HCEC 1CT (cell line): ENCODE results near the gene ACACA.

Source experiments
- DNase-seq: peaks from one replicate; pipeline ENCODE4 v3.0.0-alpha.2; 2017

Gene ACACA

DNA sequence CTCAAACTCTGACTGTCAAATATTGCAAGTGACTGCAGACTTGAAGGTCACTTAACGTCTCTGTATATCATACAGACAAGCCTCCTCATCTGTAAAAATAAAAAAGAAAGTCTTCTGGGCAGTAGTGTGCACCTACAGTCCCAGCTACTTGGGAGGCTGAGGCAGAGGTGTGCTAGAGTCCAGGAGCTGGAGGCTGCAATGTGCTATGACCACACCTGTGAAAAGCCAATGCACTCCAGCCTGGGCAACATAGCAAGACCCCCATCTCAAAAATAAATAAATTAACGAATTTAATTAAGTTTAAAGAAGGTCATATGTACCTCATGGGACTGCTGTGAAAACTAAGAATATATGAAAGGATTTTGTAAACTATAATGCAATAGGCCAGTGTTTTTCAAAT lies 65.8 kb downstream of the ACACA start:
- no peak for DNase-seq

- DNase-seq = no peak
Observed at GRCh38 chr17:37339321-37339720, 67.3 kb downstream of the ACACA start.

DNA sequence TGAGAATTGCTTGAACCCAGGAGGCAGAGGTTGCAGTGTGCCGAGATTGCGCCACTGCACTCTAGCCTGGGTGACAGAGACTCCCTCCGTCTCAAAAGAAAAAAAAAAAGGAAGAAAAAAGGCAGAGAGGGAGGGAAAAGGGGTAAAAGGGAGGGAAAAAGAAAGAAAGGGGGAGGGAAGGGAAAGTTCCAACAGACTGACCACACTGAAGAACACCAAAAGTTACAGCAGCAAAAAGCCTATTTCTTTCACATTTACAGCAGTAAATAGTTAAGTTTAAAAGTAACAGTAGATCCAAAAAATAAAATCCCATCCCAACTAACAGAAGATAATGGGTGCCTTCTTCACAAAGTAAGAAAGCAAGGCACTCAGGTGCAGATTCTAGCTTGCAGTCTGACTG lies 67.8 kb downstream of the ACACA start:
- DNase-seq = no peak

GRCh38 chr17:37327341-37328090 lies 79.1 kb downstream of the ACACA start:
- peak; percentile 93 for DNase-seq

GRCh38 chr17:37322826-37323561 lies 83.6 kb downstream of the ACACA start:
- no peak for DNase-seq

GRCh38 chr17:37322106-37322505 lies 84.5 kb downstream of the ACACA start:
- DNase-seq = no peak

DNA sequence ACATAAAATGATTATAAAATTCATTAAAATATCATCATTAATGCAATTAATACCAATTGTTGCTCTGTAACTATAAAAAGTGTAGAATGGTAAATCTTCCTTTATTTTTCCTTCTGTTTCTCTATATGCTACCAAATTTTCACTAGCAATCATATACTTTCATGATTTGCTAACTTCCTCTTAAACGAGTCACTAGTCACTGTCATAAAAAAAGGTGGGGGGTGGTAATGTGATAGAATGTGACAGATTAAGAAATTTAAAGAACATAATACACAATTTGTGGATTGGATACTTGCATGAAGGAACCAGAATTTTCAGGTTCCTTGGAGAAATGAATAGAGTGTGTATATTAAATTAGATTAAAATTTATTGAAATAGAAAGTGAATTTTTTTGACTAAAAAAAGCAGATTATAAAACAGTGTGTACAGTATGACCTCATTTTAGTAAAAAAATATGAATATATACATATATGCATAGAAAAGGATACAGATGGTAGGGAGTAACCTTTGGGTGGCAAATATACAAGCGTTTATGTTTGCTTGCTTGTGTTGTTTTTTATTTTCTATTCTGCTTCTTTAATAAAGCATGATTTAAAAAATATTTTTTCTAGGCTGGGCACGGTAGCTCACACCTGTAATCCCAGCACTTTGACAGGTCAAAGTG lies 87.6 kb downstream of the ACACA start:
- no peak for DNase-seq

DNA sequence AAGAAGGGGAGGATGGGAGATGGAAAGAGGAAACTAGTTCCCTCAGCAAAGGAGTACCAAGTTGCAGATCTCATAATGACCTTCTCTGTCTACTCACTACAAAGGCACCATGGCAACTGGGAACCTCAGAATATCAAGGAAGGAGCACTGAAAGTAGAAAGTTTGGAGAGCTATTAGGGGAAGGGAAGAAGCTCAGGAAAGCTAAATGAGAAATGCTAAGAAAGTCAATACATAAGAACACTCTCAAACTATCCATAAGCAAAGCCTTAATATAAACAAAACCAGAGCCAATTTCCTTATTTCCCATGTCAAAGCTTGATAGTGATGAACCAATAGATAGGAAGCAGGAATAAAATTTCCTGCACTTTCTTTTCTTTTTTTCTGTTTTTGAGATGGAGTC lies 88.8 kb downstream of the ACACA start:
- no peak for DNase-seq

GRCh38 chr17:37315601-37316000 lies 91.0 kb downstream of the ACACA start:
- DNase-seq = no peak

- DNase-seq = no peak
Observed at GRCh38 chr17:37312137-37312923, 94.3 kb downstream of the ACACA start.

DNA sequence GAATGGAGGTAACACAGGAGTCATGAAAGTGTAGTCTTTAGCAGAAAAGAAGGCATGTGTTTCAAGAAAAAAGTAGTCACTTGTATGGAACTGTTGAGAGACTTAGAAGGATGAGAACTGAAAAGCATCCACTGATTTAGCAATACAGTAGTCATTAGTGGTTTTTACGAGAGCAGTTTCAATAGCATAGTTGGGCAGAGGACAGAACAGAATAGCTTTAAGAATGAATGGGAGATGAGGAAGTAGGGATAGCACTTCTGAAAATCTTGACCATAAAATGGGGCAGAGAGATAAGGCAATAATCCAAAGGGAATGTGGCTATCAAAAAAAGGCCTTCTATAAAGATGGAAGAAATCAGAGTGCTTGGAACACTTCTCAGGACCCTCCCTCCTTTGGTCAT lies 95.7 kb downstream of the ACACA start:
- no peak for DNase-seq

DNA sequence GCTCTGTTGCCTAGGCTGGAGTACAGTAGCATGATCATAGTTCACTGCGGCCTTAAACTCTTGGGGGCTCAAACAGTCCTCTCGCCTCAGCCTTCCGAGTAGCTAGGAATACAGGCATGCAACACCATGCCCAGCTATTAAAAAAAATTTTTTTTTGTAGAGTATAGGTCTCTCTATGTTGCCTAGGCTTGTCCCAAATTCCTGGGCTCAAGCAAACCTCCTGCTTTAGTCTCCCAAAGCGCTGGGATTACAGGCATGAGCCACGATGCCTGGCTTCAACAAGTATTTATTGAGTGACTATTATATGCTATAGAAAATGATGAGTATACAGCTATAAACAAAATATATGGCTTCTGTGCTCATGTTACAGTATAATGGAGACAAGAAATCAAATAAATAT lies 97.6 kb downstream of the ACACA start:
- no peak for DNase-seq

- no peak for DNase-seq
Observed at GRCh38 chr17:37305406-37305905, 101.2 kb downstream of the ACACA start.

DNA sequence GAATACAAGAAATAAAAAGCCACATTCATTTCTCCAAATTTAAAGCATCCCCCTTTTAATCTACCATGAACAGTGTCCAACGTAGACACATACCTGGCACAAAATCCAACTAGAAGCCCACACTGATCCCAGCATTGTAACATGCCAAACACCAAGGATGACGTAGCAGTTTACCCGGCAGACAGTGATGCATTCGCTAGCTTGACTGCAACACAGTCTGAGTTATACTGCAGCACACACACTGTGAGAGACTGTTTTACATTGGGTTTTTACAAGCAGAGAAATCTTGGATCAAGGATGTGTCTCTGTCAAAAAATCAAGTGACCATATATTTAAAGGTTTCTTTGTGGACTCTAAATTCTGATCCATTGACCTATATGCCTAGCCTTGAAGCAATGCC lies 105.3 kb downstream of the ACACA start:
- no peak for DNase-seq

- no peak for DNase-seq
Observed at GRCh38 chr17:37300683-37301082, 106.0 kb downstream of the ACACA start.

GRCh38 chr17:37299257-37299980 lies 107.2 kb downstream of the ACACA start:
- no peak for DNase-seq

DNA sequence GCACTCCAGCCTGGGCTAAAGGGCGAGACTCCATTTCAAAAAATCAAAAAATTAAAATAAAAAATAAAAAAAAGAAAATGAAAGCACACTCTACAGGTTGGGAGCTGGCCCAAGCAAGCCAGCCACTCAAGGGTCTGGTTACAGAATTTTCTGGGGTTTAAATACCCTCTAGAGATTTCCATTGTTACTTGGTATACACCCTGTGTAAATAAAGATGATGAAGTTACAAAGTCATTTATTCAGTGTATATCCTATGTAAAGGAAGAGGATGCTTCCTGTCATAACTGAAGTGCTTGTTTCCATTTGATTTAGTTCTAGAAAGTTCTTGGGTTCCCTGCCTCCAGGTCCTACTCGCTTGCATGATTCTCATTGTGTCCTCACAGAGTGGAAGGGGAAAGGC lies 110.7 kb downstream of the ACACA start:
- no peak for DNase-seq

DNA sequence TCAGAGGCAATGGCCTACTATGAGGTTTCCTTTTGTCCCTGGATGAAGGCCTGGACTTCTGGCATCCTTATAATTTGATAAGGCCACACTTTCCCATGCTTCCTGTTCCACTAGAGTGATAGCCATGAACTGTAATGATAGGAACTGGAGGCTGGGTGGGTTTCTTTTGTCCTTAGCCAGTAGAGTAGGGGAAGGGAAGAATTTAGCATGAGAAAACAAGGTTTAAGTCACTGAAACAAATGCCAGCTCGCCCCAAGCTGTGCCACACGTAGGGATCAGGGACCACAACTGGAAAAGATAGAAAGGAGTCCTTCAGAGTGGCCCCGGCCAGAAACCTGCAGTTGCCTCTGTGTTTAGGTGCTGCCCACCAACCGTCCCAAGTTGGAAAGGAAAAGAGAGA lies 111.7 kb downstream of the ACACA start:
- no peak for DNase-seq

GRCh38 chr17:37293770-37294169 lies 112.9 kb downstream of the ACACA start:
- no peak for DNase-seq

- DNase-seq = no peak
Observed at GRCh38 chr17:37292429-37293139, 114.1 kb downstream of the ACACA start.

GRCh38 chr17:37291351-37291750 lies 115.3 kb downstream of the ACACA start:
- no peak for DNase-seq

DNA sequence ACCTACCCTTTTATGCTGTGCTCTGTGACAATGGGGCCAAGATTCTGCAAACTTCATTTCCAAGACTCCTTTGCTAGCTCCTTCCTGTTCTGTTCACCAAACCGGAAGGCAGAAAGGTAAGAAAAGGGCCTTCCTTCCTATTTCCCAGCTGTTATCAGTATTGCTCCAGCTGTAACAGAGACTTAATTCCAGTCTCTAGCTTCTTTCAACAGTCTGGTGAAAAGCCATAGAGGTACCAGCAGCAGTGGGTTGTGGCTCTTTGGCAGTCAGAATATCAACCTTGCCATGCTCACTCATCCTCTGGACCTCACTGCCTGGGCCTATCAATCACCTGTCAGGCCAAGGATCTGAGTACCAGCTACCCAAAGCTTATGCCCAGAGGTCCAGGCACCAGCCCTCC lies 120.2 kb downstream of the ACACA start:
- DNase-seq = no peak
